GM19397 (cell line): ENCODE results near the gene GRM4.

Source experiments
- ATAC-seq: cut with Tn5 transposase; IDR thresholded peaks from one replicate; pipeline ENCODE4 v1.9.1; 2021; ENCODE audit warnings: mild to moderate bottlenecking, moderate library complexity; ENCODE audit not compliant: unreplicated experiment

The GRM4 gene

GRCh38 chr6:33983721-33984465 lies 162.0 kb downstream of the GRM4 start:
- ATAC-seq, result no peak

- no peak for ATAC-seq
These were observed 162.7 kb downstream of the GRM4 start for GRCh38 chr6:33983109-33983716.

GRCh38 chr6:33981861-33982260 lies 164.0 kb downstream of the GRM4 start:
- no peak for ATAC-seq

GRCh38 chr6:33981421-33981820 lies 164.5 kb downstream of the GRM4 start:
- no peak for ATAC-seq

- ATAC-seq, result no peak
These were observed 165.4 kb downstream of the GRM4 start for GRCh38 chr6:33980176-33981175.

- no peak for ATAC-seq
These were observed 166.1 kb downstream of the GRM4 start for GRCh38 chr6:33979750-33980149.

GRCh38 chr6:33978412-33979150 lies 167.3 kb downstream of the GRM4 start:
- no peak for ATAC-seq

- no peak for ATAC-seq
These were observed 168.1 kb downstream of the GRM4 start for GRCh38 chr6:33977606-33978411.

- ATAC-seq, result no peak
These were observed 169.2 kb downstream of the GRM4 start for GRCh38 chr6:33976437-33977360.

- ATAC-seq, result no peak
These were observed 170.0 kb downstream of the GRM4 start for GRCh38 chr6:33975661-33976436.

GRCh38 chr6:33974471-33974870 lies 171.4 kb downstream of the GRM4 start:
- ATAC-seq, result no peak

GRCh38 chr6:33974030-33974429 lies 171.9 kb downstream of the GRM4 start:
- ATAC-seq, result no peak

GRCh38 chr6:33971580-33971979 lies 174.3 kb downstream of the GRM4 start:
- no peak for ATAC-seq
